OCI-LY1 (cell line): ENCODE results near the gene FTO.

ENCODE experiments used
- CTCF ChIP-seq: fragments of 200-600 bp; sonication (generic), shearing (Covaris generic); IDR thresholded peaks from 2 replicates; pipeline ENCODE4 v1.5.1; 2017; ENCODE audit warnings: mild to moderate bottlenecking, antibody characterized with exemption, low read length, moderate library complexity, mixed read lengths
- EZH2 ChIP-seq: fragments of 200-600 bp; sonication (generic), shearing (Covaris generic); IDR thresholded peaks from 2 replicates; pipeline ENCODE4 v1.8.0; 2017; ENCODE audit warnings: borderline replicate concordance, mixed run types, mild to moderate bottlenecking, antibody characterized with exemption, low read length, moderate library complexity, mixed read lengths

DNA sequence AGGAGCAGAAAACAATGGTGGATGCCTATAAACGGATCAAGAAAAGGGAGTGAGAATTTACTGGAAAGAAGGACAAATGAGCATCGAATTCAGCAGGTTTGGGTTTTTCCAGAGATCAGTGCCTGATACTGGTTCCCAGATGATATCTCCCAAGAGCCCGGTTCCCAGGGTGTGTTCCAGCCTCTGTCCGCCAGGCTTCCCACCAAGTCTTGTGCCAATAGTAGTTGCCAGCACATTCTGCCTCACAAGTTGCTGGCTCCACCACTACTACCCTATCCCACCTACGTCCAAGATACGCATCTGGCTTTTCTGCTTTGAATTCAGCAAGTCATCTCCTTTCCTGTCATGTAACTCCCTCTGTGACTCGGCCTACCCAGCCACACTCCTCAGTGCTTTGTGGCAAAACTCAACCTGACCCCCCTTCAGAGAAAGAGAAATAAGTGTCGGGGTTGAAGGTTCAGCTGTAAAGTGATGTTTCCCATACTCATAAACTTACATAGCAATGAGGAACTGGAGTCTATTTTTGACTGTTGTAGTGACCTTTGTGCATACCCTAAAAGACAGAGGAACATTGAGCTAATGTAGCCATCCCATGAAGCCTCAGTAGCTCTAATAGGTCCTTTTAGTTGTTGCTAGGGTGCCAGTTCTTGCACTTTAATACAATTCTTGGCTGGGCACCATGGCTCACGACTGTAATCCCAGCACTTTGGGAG lies 305.7 kb downstream of the FTO start:
- TF ChIP-seq CTCF = no peak
- no peak for TF ChIP-seq EZH2
